Stimulated activated CD4-positive, alpha-beta T cell treated with anti-CD3 and anti-CD28 coated beads, Interleukin-4, amount 100 ng/mL, for 24 hours (primary cell): ENCODE measurements around the gene GJC1.
"Not testable (repeated sequence)": the region's sequence is repeated elsewhere in the genome, so short reads cannot be mapped to it uniquely, and the experiment has no call there.

Source experiments
- DNase-seq: peaks from one replicate; pipeline ENCODE4 v3.0.0-alpha.2; 2020

Gene GJC1

GRCh38 chr17:44757918-44758413 is 72.1 kb downstream of the GJC1 start:
- DNase-seq = no peak

- no peak for DNase-seq
Measured at GRCh38 chr17:44757045-44757917, 72.8 kb downstream of the GJC1 start.

GRCh38 chr17:44755180-44755579 is 74.9 kb downstream of the GJC1 start:
- DNase-seq = not testable (repeated sequence)

- DNase-seq = no peak
Measured at GRCh38 chr17:44754276-44754675, 75.8 kb downstream of the GJC1 start.

- no peak for DNase-seq
Measured at GRCh38 chr17:44752953-44753861, 76.9 kb downstream of the GJC1 start.

- no peak for DNase-seq
Measured at GRCh38 chr17:44751806-44752205, 78.3 kb downstream of the GJC1 start.

- DNase-seq = no peak
Measured at GRCh38 chr17:44751331-44751730, 78.8 kb downstream of the GJC1 start.

GRCh38 chr17:44749980-44750318 is 80.1 kb downstream of the GJC1 start:
- no peak for DNase-seq

- DNase-seq = no peak
Measured at GRCh38 chr17:44749076-44749979, 80.8 kb downstream of the GJC1 start.
